Panc1 (cell line): Measurements from ENCODE around the gene THRB.

Source experiments
- POLR2AphosphoS5 ChIP-seq: IDR thresholded peaks from 2 replicates; pipeline ENCODE4 v1.6.1; 2012; ENCODE audit warnings: mild to moderate bottlenecking, low read depth, low read length, moderate library complexity
- TCF7L2 ChIP-seq: IDR thresholded peaks from 2 replicates; pipeline ENCODE4 v1.6.1; 2011; ENCODE audit warnings: mild to moderate bottlenecking, low read depth, low read length, inconsistent platforms
- TF ChIP-seq, protein P1 (sequence below): fragments of 450-650 bp; IDR thresholded peaks from 2 replicates; pipeline ENCODE4 v1.5.1; 2017; ENCODE audit warnings: mild to moderate bottlenecking
- TF ChIP-seq, protein P2 (sequence below), 2 experiments: IDR thresholded peaks; 2 replicates each; pipeline ENCODE4 v1.6.1; 2011 to 2012; ENCODE audit warnings: low read depth in 2 of 2, control low read depth in 1 of 2, low read length in 1 of 2, mild to moderate bottlenecking in 1 of 2, moderate library complexity in 1 of 2; ENCODE audit not compliant: insufficient read depth in 1 of 2

DNA sequence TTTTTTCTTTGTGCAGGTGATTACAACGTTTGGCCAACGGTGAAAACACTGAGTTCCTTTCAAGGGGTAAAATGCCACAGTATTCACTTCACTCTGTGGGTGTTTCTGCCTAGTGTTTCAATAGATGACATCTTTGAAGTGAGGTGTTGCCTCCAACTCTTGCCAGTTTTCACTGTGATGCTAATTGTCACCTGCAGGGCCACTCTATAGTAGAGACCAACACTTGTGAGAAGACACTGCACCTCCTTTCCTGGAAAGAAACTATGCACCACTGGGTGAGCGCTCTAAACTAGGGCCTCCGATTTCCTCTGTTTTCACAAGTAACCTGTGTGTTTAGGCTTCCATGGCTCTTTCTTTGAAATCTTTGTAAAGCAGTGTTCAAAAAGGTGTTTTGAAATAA, 98.3 kb downstream of the THRB start:
- TF ChIP-seq, protein P1, sequence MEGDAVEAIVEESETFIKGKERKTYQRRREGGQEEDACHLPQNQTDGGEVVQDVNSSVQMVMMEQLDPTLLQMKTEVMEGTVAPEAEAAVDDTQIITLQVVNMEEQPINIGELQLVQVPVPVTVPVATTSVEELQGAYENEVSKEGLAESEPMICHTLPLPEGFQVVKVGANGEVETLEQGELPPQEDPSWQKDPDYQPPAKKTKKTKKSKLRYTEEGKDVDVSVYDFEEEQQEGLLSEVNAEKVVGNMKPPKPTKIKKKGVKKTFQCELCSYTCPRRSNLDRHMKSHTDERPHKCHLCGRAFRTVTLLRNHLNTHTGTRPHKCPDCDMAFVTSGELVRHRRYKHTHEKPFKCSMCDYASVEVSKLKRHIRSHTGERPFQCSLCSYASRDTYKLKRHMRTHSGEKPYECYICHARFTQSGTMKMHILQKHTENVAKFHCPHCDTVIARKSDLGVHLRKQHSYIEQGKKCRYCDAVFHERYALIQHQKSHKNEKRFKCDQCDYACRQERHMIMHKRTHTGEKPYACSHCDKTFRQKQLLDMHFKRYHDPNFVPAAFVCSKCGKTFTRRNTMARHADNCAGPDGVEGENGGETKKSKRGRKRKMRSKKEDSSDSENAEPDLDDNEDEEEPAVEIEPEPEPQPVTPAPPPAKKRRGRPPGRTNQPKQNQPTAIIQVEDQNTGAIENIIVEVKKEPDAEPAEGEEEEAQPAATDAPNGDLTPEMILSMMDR, result no peak
- TF ChIP-seq POLR2AphosphoS5 (no peak), TCF7L2 (no peak)
- TF ChIP-seq, protein P2, sequence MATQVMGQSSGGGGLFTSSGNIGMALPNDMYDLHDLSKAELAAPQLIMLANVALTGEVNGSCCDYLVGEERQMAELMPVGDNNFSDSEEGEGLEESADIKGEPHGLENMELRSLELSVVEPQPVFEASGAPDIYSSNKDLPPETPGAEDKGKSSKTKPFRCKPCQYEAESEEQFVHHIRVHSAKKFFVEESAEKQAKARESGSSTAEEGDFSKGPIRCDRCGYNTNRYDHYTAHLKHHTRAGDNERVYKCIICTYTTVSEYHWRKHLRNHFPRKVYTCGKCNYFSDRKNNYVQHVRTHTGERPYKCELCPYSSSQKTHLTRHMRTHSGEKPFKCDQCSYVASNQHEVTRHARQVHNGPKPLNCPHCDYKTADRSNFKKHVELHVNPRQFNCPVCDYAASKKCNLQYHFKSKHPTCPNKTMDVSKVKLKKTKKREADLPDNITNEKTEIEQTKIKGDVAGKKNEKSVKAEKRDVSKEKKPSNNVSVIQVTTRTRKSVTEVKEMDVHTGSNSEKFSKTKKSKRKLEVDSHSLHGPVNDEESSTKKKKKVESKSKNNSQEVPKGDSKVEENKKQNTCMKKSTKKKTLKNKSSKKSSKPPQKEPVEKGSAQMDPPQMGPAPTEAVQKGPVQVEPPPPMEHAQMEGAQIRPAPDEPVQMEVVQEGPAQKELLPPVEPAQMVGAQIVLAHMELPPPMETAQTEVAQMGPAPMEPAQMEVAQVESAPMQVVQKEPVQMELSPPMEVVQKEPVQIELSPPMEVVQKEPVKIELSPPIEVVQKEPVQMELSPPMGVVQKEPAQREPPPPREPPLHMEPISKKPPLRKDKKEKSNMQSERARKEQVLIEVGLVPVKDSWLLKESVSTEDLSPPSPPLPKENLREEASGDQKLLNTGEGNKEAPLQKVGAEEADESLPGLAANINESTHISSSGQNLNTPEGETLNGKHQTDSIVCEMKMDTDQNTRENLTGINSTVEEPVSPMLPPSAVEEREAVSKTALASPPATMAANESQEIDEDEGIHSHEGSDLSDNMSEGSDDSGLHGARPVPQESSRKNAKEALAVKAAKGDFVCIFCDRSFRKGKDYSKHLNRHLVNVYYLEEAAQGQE (IDR thresholded peaks at IDR 0.05; ENCODE audit: insufficient read depth in 1 of 2, low read depth in 2 of 2, low read length in 1 of 2), result no peak
